Bronchial epithelial cell (primary cell): ENCODE data around the gene USH2A. TPM values are rescaled to one million over a fixed set of nuclear protein-coding genes. Genes with fewer than 3 reads are reported as not detected.

Source experiments
- DNase-seq: peaks from one replicate; pipeline ENCODE4 v3.0.0-alpha.2; 2010; ENCODE audit warnings: low read depth
- FAIRE-seq: peaks from 2 replicates; lab custom pipeline; 2011; peaks lifted over from hg19 to GRCh38; lab: Jason Lieb, UNC
- H3K27me3 ChIP-seq: 2 replicates; pipeline ENCODE4 v1.5.1; 2011; ENCODE audit warnings: low read length; ENCODE audit not compliant: control insufficient read depth, insufficient read depth
- H3K36me3 ChIP-seq: 2 replicates; pipeline ENCODE4 v1.5.1; 2011; ENCODE audit warnings: low read length; ENCODE audit not compliant: control insufficient read depth, insufficient read depth
- H3K4me3 ChIP-seq: 2 replicates; pipeline ENCODE4 v1.5.1; 2011; ENCODE audit warnings: mild to moderate bottlenecking, low read depth, low read length, control low read depth
- total RNA-seq: library from RNA; depleted of rRNA; stranded (reverse); fragments of >200 nt; gene quantifications from 2 replicates; pipeline ENCODE4 v1.2.1, GENCODE V29; 2014
- TF ChIP-seq, protein P1 (sequence below): IDR thresholded peaks from 2 replicates; pipeline ENCODE4 v1.5.1; 2011; ENCODE audit warnings: mild to moderate bottlenecking, moderate library complexity, low read length, control low read depth, inconsistent platforms; ENCODE audit not compliant: insufficient read depth, severe bottlenecking

The USH2A gene
- total RNA-seq, 1 donor from 2014 or later = not detected

DNA sequence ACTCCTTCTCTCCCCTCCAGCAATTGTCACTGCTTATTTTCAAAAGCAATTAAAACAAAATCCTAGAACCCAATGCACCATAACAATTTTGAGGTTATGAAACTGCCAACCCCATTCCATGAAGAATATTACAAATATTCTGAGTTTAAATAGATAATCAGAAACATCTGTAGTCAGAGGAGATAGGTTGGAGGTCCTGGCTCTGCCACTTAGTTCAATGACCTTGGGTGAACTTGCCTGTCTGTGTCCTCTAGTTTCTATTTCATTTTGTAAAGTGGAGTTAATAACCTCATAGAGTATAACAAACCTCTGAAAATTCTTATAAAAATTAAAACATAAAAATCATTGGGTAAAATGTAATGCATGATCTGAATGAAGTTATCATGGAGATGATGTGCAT is 691.5 kb downstream of the USH2A start:
- FAIRE-seq (no peak), DNase-seq (no peak)
- TF ChIP-seq, protein P1, sequence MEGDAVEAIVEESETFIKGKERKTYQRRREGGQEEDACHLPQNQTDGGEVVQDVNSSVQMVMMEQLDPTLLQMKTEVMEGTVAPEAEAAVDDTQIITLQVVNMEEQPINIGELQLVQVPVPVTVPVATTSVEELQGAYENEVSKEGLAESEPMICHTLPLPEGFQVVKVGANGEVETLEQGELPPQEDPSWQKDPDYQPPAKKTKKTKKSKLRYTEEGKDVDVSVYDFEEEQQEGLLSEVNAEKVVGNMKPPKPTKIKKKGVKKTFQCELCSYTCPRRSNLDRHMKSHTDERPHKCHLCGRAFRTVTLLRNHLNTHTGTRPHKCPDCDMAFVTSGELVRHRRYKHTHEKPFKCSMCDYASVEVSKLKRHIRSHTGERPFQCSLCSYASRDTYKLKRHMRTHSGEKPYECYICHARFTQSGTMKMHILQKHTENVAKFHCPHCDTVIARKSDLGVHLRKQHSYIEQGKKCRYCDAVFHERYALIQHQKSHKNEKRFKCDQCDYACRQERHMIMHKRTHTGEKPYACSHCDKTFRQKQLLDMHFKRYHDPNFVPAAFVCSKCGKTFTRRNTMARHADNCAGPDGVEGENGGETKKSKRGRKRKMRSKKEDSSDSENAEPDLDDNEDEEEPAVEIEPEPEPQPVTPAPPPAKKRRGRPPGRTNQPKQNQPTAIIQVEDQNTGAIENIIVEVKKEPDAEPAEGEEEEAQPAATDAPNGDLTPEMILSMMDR = no peak
- Histone ChIP-seq H3K27me3 (no peaks in the 10 kb centered on the region), H3K4me3 (no peak overlapping the region), H3K36me3 (no peaks in the 10 kb centered on the region)

- DNase-seq (no peak), FAIRE-seq (no peak)
- no peaks in the 10 kb centered on the region for H3K36me3 ChIP-seq
- no peak overlapping the region for H3K4me3 ChIP-seq
- TF ChIP-seq, protein P1 = no peak
- no peaks in the 10 kb centered on the region for H3K27me3 ChIP-seq
Measured at GRCh38 chr1:215730600-215730999, 692.6 kb downstream of the USH2A start.

GRCh38 chr1:215728169-215728568 is 695.1 kb downstream of the USH2A start:
- Histone ChIP-seq H3K36me3 (no peaks in the 10 kb centered on the region), H3K4me3 (no peak overlapping the region), H3K27me3 (no peaks in the 10 kb centered on the region)
- FAIRE-seq (no peak), DNase-seq (no peak)
- TF ChIP-seq, protein P1 = no peak

- DNase-seq (no peak), FAIRE-seq (no peak)
- Histone ChIP-seq H3K27me3 (no peaks in the 10 kb centered on the region), H3K4me3 (no peak overlapping the region), H3K36me3 (no peaks in the 10 kb centered on the region)
- TF ChIP-seq, protein P1 = no peak
Measured at GRCh38 chr1:215720126-215720525, 703.1 kb downstream of the USH2A start.

GRCh38 chr1:215719552-215719951 is 703.7 kb downstream of the USH2A start:
- no peaks in the 10 kb centered on the region for H3K36me3 ChIP-seq
- DNase-seq (peak; percentile 47), FAIRE-seq (no peak)
- no peaks in the 10 kb centered on the region for H3K27me3 ChIP-seq
- TF ChIP-seq, protein P1 = no peak
- no peak overlapping the region for H3K4me3 ChIP-seq

DNA sequence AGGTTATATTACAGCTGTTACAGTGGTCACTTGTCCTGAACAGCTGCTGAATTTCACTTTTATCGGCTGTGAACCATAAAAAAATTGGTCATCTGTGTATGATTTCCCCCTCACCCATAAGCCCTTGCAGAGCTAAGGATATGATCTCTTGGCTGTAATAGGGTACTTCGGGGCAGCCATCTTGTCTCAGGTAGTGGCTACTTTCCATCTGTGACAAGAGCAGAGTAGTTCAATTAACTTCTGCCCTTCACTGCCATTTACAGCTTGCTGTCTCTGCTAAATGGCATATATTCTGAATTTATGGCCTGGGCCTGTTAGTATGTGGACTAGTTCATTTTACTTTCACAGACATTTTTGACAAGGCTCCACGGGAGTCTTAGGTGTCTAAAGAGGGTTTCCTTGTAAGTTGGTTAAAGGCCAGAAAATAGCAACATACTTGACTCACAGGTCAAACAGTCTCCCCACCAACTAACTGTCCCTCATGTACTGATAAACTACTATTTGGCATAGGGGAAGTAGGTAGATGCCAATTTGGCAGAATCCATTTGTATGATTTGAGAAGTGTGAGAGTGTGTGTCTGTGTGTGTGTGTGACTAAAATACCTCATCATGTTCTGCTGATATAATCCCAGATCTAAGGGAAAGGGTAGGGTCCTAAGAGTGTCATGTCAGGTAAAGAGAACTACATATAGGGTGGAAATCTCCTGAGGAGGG is 704.5 kb downstream of the USH2A start:
- H3K27me3 ChIP-seq = no peaks in the 10 kb centered on the region
- peak; percentile 7 for FAIRE-seq
- no peak for DNase-seq
- H3K36me3 ChIP-seq = no peaks in the 10 kb centered on the region
- TF ChIP-seq, protein P1 = no peak
- no peak overlapping the region for H3K4me3 ChIP-seq
